Mesodermal cell (in vitro differentiated cells): ENCODE results near the gene TIAL1.

ENCODE experiments used
- H3K27ac ChIP-seq: 2 replicates; pipeline ENCODE4 v1.7.0; 2013; ENCODE audit warnings: mild to moderate bottlenecking, low read depth, low read length, moderate library complexity; ENCODE audit not compliant: severe bottlenecking
- H3K36me3 ChIP-seq: 2 replicates; pipeline ENCODE4 v1.7.1; 2013; ENCODE audit warnings: mild to moderate bottlenecking, low read length, moderate library complexity; ENCODE audit not compliant: control insufficient read depth, insufficient read depth
- H3K4me1 ChIP-seq: one replicate; pipeline ENCODE4 v1.7.1; 2013; ENCODE audit warnings: mild to moderate bottlenecking, low read length; ENCODE audit not compliant: insufficient read depth, control insufficient read depth, poor library complexity, severe bottlenecking
- H3K4me3 ChIP-seq: 2 replicates; pipeline ENCODE4 v1.7.0; 2013; ENCODE audit warnings: low read length, control low read depth, mild to moderate bottlenecking; ENCODE audit not compliant: insufficient read depth, poor library complexity, severe bottlenecking; ENCODE audit errors: extremely low read depth
- H3K9me3 ChIP-seq: 2 replicates; pipeline ENCODE4 v1.7.1; 2013; ENCODE audit warnings: mild to moderate bottlenecking, low read length, moderate library complexity; ENCODE audit not compliant: control insufficient read depth
- WGBS, 2 experiments: methylation state at CpG; one replicate each; pipeline ENCODE4 v1.1.5; 2013; ENCODE audit warnings: missing lambda C conversion rate in 2 of 2; ENCODE audit not compliant: insufficient coverage in 2 of 2; 5-methylcytosine and 5-hydroxymethylcytosine counted together

The TIAL1 gene

GRCh38 chr10:119549247-119549999 lies 47.3 kb downstream of the TIAL1 start:
- Histone ChIP-seq H3K27ac (no peak overlapping the region), H3K9me3 (no peaks in the 10 kb centered on the region), H3K4me1 (peaks cover 5% of the 10 kb centered on the region), H3K4me3 (no peak overlapping the region), H3K36me3 (no peaks in the 10 kb centered on the region)
- 80% methylated on average over 1 of the region's 2 CpGs; no CpG with 5 or more reads in 1 of the 2 experiments for WGBS, 2 experiments

GRCh38 chr10:119546009-119546408 lies 50.8 kb downstream of the TIAL1 start:
- no peaks in the 10 kb centered on the region for H3K9me3 ChIP-seq
- 82 to 100% methylated on average over 1 of the region's 3 CpGs for WGBS, 2 experiments
- H3K4me1 ChIP-seq = peaks cover 12% of the 10 kb centered on the region
- H3K36me3 ChIP-seq = no peaks in the 10 kb centered on the region
- H3K27ac ChIP-seq = no peak overlapping the region
- H3K4me3 ChIP-seq = no peak overlapping the region

- H3K27ac ChIP-seq = no peak overlapping the region
- 100% methylated on average over 1 of the region's 4 CpGs; no CpG with 5 or more reads in 1 of the 2 experiments for WGBS, 2 experiments
- H3K36me3 ChIP-seq = no peaks in the 10 kb centered on the region
- H3K9me3 ChIP-seq = no peaks in the 10 kb centered on the region
- peaks cover 16% of the 10 kb centered on the region for H3K4me1 ChIP-seq
- no peak overlapping the region for H3K4me3 ChIP-seq
Observed at GRCh38 chr10:119545310-119545709, 51.5 kb downstream of the TIAL1 start.

- 18 to 25% methylated on average over 14 to 17 of the region's 19 CpGs for WGBS, 2 experiments
- Histone ChIP-seq H3K4me3 (peak overlapping the region; percentile 61), H3K4me1 (peaks cover 23% of the 10 kb centered on the region), H3K9me3 (no peaks in the 10 kb centered on the region), H3K36me3 (no peaks in the 10 kb centered on the region), H3K27ac (no peak overlapping the region)
Observed at GRCh38 chr10:119543814-119544642, 52.7 kb downstream of the TIAL1 start.

- H3K27ac ChIP-seq = no peak overlapping the region
- H3K36me3 ChIP-seq = no peaks in the 10 kb centered on the region
- H3K9me3 ChIP-seq = no peaks in the 10 kb centered on the region
- H3K4me3 ChIP-seq = peak overlapping the region; percentile 61
- WGBS, 2 experiments = 1% methylated on average over 52 to 62 of the region's 78 CpGs
- peaks cover 29% of the 10 kb centered on the region for H3K4me1 ChIP-seq
Observed at GRCh38 chr10:119542988-119543813, 53.6 kb downstream of the TIAL1 start.

- Histone ChIP-seq H3K4me1 (peaks cover 29% of the 10 kb centered on the region), H3K4me3 (peak within 1 kb of the TSS; percentile 61), H3K9me3 (no peaks in the 10 kb centered on the region), H3K36me3 (no peaks in the 10 kb centered on the region), H3K27ac (no peak within 1 kb of the TSS)
- 0% methylated on average over 43 to 58 of the region's 76 CpGs for WGBS, 2 experiments
Observed at GRCh38 chr10:119542357-119542987, 54.3 kb downstream of the TIAL1 start, which contains the start of gene RGS10. Gene RGS10, minus strand, starts transcription at chr10:119542719. Its CDS starts 81 bp downstream, at chr10:119542638.

GRCh38 chr10:119541459-119542356 lies 55.1 kb downstream of the TIAL1 start:
- no peak overlapping the region for H3K27ac ChIP-seq

GRCh38 chr10:119541046-119541445 lies 55.7 kb downstream of the TIAL1 start:
- Histone ChIP-seq H3K9me3 (no peaks in the 10 kb centered on the region), H3K4me1 (peaks cover 29% of the 10 kb centered on the region), H3K36me3 (no peaks in the 10 kb centered on the region), H3K4me3 (peak overlapping the region; percentile 61), H3K27ac (no peak overlapping the region)
- 69 to 74% methylated on average over 5 of the region's 6 CpGs for WGBS, 2 experiments

More at GRCh38 chr10:119541459-119542356, 55.1 kb downstream of the TIAL1 start:
- Histone ChIP-seq H3K4me1 (peaks cover 29% of the 10 kb centered on the region), H3K9me3 (no peaks in the 10 kb centered on the region), H3K4me3 (peak overlapping the region; percentile 61), H3K36me3 (no peaks in the 10 kb centered on the region)
- 8 to 11% methylated on average over 40 to 46 of the region's 57 CpGs for WGBS, 2 experiments

GRCh38 chr10:119540038-119540437 lies 56.7 kb downstream of the TIAL1 start:
- H3K4me3 ChIP-seq = no peak overlapping the region
- no peak overlapping the region for H3K27ac ChIP-seq
- 94% methylated on average over 3 of the region's 4 CpGs; no CpG with 5 or more reads in 1 of the 2 experiments for WGBS, 2 experiments
- H3K9me3 ChIP-seq = no peaks in the 10 kb centered on the region
- no peaks in the 10 kb centered on the region for H3K36me3 ChIP-seq
- H3K4me1 ChIP-seq = peaks cover 29% of the 10 kb centered on the region
